ENCODE data around the gene HRK.

HRK gene

DNA sequence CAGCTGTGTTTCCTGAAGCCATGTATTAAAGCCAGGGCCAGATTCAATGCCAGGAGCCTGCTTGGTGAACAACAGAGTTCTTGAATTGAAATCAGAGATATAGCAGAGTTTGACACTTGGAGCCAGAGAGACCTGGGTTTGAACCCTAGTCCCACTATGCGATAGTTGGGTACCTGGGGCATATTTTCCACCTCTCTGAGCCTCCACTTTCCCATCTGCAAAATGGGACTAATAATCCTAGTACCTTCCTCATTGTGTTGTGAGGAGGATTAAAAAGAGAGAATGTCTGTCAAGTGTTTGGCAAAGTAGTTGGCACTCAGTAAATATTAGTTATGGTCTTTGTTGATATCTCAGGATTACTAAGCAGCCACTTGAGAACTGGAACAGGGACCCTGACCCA lies 6.0 kb upstream of the HRK start:
- TF ChIP-seq, protein P1, sequence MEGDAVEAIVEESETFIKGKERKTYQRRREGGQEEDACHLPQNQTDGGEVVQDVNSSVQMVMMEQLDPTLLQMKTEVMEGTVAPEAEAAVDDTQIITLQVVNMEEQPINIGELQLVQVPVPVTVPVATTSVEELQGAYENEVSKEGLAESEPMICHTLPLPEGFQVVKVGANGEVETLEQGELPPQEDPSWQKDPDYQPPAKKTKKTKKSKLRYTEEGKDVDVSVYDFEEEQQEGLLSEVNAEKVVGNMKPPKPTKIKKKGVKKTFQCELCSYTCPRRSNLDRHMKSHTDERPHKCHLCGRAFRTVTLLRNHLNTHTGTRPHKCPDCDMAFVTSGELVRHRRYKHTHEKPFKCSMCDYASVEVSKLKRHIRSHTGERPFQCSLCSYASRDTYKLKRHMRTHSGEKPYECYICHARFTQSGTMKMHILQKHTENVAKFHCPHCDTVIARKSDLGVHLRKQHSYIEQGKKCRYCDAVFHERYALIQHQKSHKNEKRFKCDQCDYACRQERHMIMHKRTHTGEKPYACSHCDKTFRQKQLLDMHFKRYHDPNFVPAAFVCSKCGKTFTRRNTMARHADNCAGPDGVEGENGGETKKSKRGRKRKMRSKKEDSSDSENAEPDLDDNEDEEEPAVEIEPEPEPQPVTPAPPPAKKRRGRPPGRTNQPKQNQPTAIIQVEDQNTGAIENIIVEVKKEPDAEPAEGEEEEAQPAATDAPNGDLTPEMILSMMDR (conservative IDR thresholded peaks at IDR 0.05; ENCODE audit: low read depth, low read length): no peak
- no peak overlapping the region for H3K4me3 ChIP-seq (ENCODE audit: low read length)
- DNase-seq (ENCODE audit: low read depth): no peak

DNA sequence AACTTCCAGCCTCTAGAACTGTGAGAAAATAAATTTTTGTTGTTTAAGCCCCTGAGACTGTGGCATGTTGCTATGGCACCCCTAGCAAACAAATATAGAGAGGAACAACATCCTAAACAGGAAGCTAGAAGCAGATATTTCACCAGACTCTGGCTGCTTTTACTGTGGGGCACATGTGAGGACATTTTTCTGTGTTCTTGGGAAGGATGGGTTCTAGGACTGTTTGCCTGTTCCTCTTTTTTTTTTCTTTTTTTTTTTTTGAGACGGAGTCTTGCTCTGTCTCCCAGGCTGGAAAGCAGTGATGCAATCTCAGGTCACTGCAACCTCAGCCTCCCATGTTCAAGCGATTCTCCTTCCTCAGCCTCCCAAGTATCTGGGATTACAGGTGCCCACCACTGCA lies 4.2 kb upstream of the HRK start:
- TF ChIP-seq, protein P1 (conservative IDR thresholded peaks at IDR 0.05; ENCODE audit: low read depth, low read length): no peak
- no peak overlapping the region for H3K4me3 ChIP-seq (ENCODE audit: low read length)
- no peak for DNase-seq (ENCODE audit: low read depth)

DNA sequence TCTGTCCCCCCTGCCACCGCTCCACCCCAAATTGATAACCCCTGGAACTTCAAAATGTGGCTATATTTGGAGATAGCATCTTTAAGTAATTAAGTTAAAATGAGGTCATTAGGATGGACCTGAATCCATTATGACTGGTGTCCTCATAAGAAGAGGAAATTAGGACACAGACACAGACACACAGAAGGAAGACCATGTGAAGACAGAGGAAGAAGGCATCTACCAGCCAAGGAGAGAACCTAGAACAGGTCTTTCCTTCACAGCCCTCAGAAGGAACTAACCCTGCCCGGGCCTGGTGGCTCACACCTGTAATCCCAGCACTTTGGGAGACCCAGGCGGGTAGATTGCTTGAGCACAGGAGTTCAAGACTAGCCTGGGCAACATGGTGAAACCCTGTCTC lies 3.6 kb upstream of the HRK start:
- TF ChIP-seq, protein P1 (conservative IDR thresholded peaks at IDR 0.05; ENCODE audit: low read depth, low read length): no peak
- DNase-seq (ENCODE audit: low read depth): no peak
- H3K4me3 ChIP-seq (ENCODE audit: low read length): no peak overlapping the region

DNA sequence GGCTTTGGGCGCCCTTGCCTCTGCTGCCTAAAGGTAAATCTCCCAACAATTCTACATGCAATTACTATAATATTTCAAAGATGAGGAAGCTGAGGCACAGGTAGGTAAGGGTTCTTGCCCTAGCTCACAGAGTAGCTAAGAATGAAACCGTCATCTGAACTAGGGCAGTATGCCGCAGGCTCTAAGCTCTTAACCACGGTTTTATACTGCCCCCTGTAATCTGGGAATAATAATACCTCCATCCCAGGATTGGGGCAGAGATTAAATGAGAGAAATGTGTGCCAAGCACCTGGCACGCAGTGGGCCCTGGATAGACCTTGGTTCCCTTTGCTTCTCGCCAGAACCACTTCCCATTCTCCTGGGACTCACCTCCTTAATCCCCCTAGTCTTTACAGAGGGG lies 1.5 kb upstream of the HRK start:
- TF ChIP-seq, protein P1 (conservative IDR thresholded peaks at IDR 0.05; ENCODE audit: low read depth, low read length): peak; percentile 50
- H3K4me3 ChIP-seq (ENCODE audit: low read length): no peak overlapping the region
- no peak for DNase-seq (ENCODE audit: low read depth)

DNA sequence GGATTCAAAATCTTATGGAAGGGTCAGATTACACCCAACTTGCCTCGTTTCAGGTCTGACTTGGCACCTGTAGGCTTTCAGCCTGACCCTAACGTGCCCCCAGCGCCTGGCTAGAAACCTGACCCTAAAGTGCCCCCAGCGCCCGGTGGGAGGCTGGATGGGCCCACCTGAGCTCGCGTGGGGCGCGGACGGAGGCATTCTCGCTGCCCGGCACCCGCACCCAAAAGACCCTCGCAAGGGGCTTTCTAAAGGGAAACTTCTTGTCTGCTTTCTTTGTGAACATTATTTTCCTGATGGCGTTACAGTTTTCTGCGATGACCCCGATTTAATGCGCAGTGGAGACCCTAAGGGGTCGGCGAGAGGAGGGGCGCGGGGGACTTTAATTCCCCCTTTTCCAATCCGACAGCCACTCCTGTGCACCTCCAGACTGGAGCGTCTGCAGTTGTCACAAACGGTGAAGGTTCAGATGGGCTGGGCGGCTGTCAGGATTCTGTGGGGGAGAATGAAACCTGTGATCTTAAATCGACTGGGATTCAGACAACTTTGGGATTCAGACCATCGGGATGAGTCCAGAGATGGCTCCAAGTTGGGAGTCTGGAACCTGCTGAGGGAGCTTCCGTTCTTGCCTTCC lies 751 bp upstream of the HRK start:
- DNase-seq (ENCODE audit: low read depth): no peak
- peak overlapping the region; percentile 45 for H3K4me3 ChIP-seq (ENCODE audit: low read length)
- TF ChIP-seq, protein P1 (conservative IDR thresholded peaks at IDR 0.05; ENCODE audit: low read depth, low read length): no peak

DNA sequence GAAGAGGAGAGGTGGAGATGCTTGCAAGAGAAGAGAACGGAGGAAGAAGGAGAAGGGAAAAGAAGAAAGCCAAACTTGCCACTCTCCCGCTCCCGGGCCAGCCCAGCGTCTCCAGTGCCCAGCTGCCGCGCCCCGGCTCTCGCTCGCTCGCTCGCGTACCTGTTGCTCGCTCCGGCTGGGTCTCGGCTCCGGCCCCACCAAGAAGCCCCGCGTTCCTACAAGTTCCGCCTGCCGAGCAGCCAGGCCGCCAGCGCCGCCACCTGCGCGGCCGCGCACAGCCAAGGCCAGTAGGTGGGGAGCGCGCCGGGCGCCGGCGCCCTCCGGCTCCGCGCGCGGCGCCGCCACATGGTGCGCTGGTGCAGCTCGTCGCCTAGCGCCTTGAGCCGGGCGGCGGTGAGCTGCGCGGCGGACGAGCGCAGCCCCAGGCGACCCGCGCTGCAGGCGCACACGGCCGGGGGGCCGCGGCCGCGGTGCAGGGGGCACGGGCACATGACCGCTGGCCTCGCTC lies 370 bp downstream of the HRK start:
- DNase-seq (ENCODE audit: low read depth): no peak
- H3K4me3 ChIP-seq (ENCODE audit: low read length): peak overlapping the region; percentile 67
- TF ChIP-seq, protein P1 (conservative IDR thresholded peaks at IDR 0.05; ENCODE audit: low read depth, low read length): no peak

DNA sequence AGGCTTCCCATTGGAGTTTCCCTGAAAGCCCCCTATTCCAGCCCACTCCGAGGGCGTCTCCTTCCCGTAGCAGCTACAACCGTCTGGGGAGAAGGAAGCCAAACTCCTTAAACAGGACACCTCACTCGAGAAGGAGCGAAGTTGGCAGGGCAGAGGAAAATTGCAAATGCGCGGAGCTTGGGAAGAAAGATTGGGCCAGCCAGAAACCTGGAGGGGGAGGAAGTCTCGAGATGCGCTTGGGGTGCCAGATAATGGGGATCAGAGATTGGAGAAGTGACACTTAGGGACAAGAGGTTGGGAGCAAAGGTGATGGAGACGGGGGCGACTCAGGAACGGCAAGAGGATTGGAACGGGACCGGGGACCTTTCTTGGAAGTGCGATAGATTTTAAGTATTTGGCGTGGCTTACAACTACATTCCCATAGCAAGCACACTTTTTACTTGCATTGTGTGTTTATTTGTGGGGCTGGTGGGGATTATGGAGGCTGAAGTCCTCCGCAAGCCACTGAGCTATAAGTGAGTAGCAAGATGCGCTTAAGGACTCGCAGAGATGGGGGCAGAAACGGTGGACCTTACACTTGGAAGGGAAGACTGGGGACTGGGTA lies 926 bp downstream of the HRK start:
- DNase-seq (ENCODE audit: low read depth): no peak
- peak overlapping the region; percentile 67 for H3K4me3 ChIP-seq (ENCODE audit: low read length)
- TF ChIP-seq, protein P1 (conservative IDR thresholded peaks at IDR 0.05; ENCODE audit: low read depth, low read length): no peak

All from retinal pigment epithelial cell (primary cell).